Adrenal gland (tissue), 5 donors: ENCODE results near the gene NIPAL3.

Experiments used
- POLR2A ChIP-seq, 2 donors: fragments of 450-650 bp; IDR thresholded peaks; one replicate each; pipeline ENCODE4 v1.6.1; 2017; ENCODE audit warnings: antibody characterized with exemption in 2 of 2, mild to moderate bottlenecking in 2 of 2, moderate library complexity in 1 of 2
- TF ChIP-seq, protein P1 (sequence below), 6 experiments: fragments of 450-650 bp in 4 of 6; fragments of 200-600 bp in 2 of 6; sonication (generic) in 1 of 6; IDR thresholded peaks; 1 replicate in 5 of 6; 2 replicates in 1 of 6; pipeline versions ENCODE4 v1.5.1 to v1.8.0; 2016 to 2021; ENCODE audit warnings: antibody characterized with exemption in 6 of 6, mild to moderate bottlenecking in 2 of 6, moderate library complexity in 1 of 6
- donor health status: DM: no; HTN: no; CAD: no.

DNA sequence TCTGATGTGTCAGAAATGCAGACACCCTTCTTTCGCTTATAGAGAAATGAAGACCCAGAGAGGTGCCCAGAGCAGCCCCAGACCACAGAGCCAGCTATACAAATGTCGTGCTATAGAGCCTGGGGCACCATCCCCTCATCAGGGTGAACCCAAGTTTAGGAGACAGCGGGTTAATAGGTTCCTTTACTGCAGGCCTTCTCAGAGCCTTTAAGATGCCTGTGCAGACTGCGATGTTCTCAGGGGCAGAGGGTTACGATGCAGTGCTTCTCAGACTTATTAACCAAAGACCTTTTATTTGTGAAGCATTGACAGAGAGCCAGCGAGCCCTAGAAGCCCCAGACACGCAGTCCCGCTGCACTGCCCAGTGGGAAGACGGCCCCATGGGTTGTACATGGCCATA lies 48.9 kb upstream of the NIPAL3 start:
- TF ChIP-seq, protein P1, sequence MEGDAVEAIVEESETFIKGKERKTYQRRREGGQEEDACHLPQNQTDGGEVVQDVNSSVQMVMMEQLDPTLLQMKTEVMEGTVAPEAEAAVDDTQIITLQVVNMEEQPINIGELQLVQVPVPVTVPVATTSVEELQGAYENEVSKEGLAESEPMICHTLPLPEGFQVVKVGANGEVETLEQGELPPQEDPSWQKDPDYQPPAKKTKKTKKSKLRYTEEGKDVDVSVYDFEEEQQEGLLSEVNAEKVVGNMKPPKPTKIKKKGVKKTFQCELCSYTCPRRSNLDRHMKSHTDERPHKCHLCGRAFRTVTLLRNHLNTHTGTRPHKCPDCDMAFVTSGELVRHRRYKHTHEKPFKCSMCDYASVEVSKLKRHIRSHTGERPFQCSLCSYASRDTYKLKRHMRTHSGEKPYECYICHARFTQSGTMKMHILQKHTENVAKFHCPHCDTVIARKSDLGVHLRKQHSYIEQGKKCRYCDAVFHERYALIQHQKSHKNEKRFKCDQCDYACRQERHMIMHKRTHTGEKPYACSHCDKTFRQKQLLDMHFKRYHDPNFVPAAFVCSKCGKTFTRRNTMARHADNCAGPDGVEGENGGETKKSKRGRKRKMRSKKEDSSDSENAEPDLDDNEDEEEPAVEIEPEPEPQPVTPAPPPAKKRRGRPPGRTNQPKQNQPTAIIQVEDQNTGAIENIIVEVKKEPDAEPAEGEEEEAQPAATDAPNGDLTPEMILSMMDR (IDR thresholded peaks at IDR 0.05): no peak
- TF ChIP-seq POLR2A (IDR thresholded peaks at IDR 0.05): no peak
